Renal cortex interstitium (tissue), 11 donors: ENCODE data around the gene FSHR. TPM values are rescaled to one million over a fixed set of nuclear protein-coding genes. Genes with fewer than 3 reads are reported as not detected.
A peak's percentile ranks its signal among the peaks of the same experiment; 100 is the strongest.

ENCODE experiments used
- DNase-seq, 11 donors: peaks; one replicate each; pipeline ENCODE4 v3.0.0-alpha.2; 2013; ENCODE audit warnings: low read depth in 9 of 11, low spot score in 4 of 11; ENCODE audit errors: extremely low read depth in 1 of 11
- polyA plus RNA-seq, 3 donors: library from polyadenylated mRNA; unstranded; fragments of 120-200 nt; gene quantifications; one replicate each; pipeline ENCODE4 v1.2.1, GENCODE V29; 2013; ENCODE audit not compliant: insufficient read length in 3 of 3

Gene FSHR
- polyA plus RNA-seq, 3 donors, result not detected

GRCh38 chr2:48983551-48983950 lies 170.8 kb downstream of the FSHR start:
- DNase-seq, result no peak

DNA sequence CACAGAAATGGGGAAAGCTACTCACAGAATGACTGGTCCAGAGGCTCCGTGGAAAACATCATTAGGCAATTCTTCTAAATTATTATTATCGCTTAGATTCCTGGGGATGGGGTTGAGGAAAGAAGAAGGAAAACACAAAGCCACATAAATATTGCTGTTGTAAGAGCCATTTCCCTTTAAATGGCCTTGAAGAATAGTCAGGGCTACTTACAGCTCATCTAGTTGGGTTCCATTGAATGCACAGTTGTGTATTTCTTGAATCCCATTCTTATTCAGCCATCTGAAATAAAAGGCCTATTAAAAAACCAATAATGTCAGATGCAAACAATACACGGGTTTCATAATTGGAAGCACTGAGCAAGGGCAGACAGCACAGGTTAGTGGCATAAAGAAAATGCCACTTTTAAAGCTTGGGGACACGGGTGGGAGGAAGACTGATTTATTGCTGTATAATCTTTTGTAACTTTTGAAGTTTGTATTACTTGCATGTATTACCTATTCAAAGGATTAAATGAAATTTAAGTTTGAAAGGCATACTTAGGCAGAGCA lies 171.4 kb downstream of the FSHR start:
- no peak for DNase-seq

- DNase-seq, result no peak
Observed at GRCh38 chr2:48980846-48981245, 173.5 kb downstream of the FSHR start.

DNA sequence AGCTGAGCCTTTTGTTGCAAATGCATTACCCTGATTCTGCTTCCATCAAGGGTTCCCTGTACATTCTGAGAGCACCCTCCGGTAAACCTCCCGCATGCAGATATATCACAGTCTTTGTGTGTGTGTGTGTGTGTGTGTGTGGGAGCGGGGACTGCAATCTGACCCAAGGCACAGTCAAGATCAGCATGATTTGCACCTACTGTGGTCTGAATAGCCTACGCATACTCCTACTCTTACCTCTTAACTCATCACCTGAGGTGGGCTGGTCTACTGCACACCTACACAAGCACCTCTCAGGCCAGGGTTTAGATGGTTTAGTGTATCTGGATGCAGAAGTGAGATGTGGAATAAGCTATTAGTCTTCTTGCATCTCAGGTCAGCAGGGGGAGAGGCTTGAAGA lies 174.6 kb downstream of the FSHR start:
- DNase-seq, result no peak

GRCh38 chr2:48978131-48978530 lies 176.2 kb downstream of the FSHR start:
- no peak for DNase-seq

- no peak for DNase-seq
Observed at GRCh38 chr2:48971801-48972200, 182.5 kb downstream of the FSHR start.

- no peak for DNase-seq
Observed at GRCh38 chr2:48968011-48968410, 186.3 kb downstream of the FSHR start.

GRCh38 chr2:48965204-48965603 lies 189.1 kb downstream of the FSHR start:
- peak in 1 of 11 donors; percentile 5 for DNase-seq

GRCh38 chr2:48961009-48961408 lies 193.3 kb downstream of the FSHR start:
- no peak for DNase-seq

DNA sequence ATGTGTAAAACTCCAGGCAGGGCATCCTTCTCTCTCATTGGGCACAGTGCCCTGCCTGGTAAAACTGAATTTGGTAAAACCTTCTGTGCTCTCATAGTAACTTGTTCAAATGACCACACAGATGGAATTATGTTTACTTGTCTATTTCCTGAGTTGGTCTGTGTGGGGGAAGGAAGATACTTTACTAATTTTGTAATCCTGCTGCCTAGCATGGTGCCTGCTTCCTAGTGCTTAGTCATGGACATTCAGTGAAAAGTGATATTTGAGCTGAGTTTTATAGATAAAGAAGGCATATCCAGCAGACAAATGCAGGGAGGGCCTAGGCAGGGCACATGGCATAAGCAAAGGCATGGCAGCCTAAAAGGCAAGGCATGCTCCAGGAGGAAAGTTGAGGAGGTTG lies 199.4 kb downstream of the FSHR start:
- DNase-seq, result no peak

DNA sequence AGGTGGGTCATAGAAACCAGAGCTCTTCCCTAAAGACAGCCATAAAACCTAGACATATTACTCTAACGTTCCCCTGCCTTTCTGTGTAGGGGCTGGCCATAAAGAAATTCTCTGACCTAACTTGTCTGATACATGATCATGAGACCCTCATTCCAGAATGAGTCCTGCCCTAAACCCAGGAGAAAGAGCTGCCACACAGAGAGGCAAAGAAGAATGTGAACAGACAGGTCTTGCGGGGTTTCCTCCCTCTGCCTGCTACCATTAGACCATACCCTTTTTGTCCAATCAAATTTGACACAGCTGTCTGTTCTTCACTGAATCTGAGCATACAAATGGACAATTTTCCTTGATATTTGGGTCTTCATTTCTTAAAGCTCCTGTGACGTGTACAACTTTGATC lies 200.0 kb downstream of the FSHR start:
- no peak for DNase-seq

GRCh38 chr2:48952614-48953013 lies 201.7 kb downstream of the FSHR start:
- no peak for DNase-seq

GRCh38 chr2:48952143-48952542 lies 202.2 kb downstream of the FSHR start:
- no peak for DNase-seq

DNA sequence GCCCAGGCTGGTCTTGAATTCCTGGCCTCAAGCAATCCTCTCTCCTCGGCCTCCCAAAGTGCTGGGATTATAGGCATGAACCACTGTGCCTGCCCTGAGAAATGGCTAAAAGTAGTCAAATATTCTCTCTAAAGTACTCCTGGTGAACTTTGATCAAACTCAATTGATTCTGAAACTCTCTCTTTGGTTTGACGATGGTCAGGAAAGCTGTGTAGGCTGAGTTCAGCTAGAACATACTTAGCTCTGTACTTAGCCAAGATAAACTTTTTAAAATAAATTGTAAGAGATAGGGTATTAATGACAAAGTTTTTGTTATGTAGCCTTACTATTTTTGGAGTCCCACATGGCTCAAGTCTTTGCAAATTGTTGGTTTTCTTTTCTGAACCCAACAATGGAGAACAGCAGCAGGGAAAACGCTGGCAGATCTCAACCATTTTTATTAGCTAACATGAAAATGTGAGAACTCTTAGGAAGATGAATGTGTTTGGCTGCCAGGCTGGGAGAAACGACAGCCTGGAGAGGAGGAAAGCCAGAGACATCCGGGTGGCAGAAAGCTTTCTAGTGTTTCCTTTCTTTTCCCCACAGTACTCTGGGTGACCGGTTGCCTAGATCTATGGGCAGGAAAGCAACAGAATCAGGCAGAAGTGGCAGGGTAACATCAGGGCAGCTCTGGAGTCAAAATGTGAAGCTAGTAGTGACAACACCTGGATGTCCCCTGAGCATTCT lies 205.8 kb downstream of the FSHR start:
- DNase-seq, result no peak

DNA sequence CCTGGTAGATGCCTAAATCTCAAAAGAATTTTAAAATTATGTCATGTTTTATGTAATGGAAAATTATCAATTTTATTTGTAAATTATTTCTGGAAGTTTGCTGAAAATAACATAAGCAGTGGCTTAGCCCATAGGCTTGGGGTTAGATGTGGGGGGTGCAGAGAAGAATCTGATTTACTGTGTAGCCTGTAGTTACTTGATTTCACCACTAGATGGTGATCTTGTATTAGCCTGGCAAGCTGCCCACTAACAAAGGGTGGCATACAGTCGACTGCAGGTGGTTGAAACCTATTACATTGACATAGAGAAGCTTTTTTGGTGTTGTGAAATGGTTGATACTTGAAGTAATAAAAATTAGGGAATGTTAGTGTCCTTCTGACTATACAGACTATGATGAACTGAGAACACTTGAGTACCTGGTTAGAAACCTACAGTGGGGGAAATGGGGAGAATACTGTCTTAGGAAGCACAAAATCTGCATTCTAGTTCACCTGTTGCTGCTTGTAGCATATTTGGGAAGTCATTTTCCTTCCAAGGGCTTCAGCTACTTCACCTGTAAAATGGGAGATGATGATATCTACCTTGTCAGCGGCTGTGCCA lies 207.8 kb downstream of the FSHR start:
- peak in 10 of 11 donors; percentile 13 to 53 (median 44) for DNase-seq

- DNase-seq, result no peak
Observed at GRCh38 chr2:48944956-48945355, 209.4 kb downstream of the FSHR start.

DNA sequence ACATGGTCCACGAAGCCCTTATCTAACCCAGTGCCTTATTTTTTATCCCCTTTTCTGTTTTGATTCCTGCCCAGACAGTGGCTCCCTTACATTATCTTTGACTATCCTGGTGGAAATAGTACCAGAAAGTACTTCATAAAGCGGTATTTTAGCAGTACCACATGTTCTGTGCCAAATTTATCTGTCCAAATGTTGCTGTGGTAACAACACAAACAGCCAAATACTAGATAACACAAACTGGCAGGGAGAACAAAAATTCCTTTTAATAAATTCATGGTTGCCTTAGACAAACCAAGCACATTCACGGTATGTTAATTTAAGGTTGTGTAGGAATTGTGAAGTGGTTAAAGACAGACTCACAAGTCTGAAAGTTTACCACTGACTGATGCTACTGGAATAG lies 210.9 kb downstream of the FSHR start:
- no peak for DNase-seq

DNA sequence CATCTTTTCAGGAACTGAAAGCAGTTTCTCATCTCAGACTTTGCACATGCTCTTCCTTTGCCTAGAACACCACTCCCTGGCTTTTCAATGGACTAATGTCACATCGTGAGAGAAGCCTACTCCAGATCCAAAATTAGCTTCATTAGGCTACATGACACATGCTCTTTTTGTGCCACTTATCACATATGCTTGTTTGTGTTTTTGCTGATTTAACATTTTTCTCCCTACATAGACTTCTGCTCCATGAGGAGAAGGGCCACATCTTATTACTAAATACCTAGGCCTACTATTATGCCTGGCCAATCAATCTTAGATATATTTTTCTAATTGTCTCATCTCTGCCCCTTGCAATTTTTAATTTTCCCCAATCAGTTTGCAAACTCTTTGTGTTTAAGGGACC lies 212.4 kb downstream of the FSHR start:
- DNase-seq, result no peak

DNA sequence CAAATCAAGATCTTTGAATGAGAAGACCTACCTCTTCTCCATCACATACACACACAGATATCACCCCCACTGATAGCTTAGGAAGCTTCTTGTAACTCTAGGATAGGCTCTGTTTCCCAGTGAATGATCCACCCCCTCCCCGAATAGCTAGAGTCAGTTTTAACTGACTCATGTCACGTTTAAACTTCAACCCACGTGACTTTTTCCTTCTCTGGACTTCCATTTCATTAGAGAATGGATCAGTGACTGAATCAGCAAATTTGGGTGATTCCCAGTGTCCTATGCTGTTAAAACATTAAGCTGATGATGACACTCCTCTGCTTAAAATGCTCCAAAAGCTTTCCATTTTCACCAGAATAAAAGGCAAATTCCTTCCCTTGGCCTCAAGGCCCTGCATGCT lies 212.9 kb downstream of the FSHR start:
- no peak for DNase-seq

DNA sequence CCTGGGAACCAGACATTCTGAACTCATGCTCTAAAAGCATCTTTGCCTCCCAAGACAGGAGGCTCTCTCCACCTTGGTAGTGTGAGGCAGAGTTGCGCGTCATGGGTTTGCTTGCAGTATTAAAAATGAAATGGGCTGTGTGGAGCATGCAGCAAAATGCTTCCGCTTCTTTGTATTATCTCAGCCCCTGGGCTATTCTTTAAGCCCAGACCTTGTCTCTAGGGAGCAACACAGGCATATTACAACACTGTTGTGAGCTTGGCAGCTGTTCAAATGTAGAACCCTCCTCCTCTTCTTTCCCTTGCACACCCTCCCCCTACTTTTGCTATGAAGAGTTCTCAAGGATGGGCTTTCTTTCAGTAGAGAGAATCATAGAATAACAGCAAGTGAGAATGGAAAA lies 213.7 kb downstream of the FSHR start:
- DNase-seq, result peak in 4 of 11 donors; percentile 4 to 32 (median 8)

- DNase-seq, result no peak
Observed at GRCh38 chr2:48939232-48939631, 215.1 kb downstream of the FSHR start.
